Peyer's patch (tissue), 4 donors: Measurements from ENCODE around the gene SLC22A13.

Experiments used
- CTCF ChIP-seq, 6 experiments: fragments of 450-650 bp in 4 of 6; fragments of 200-600 bp in 2 of 6; sonication (generic) in 1 of 6; IDR thresholded peaks; one replicate each; pipeline ENCODE4 v1.5.1; 2017 to 2019; ENCODE audit warnings: antibody characterized with exemption in 6 of 6, mild to moderate bottlenecking in 3 of 6, moderate library complexity in 1 of 6
- POLR2A ChIP-seq, 2 donors: fragments of 450-650 bp; IDR thresholded peaks; one replicate each; pipeline ENCODE4 v1.5.1; 2017; ENCODE audit warnings: antibody characterized with exemption in 2 of 2, mild to moderate bottlenecking in 2 of 2, moderate library complexity in 2 of 2

GRCh38 chr3:38308456-38308855 lies 42.8 kb downstream of the SLC22A13 start:
- no peak for TF ChIP-seq CTCF (IDR thresholded peaks at IDR 0.05)
- TF ChIP-seq POLR2A (IDR thresholded peaks at IDR 0.05), result no peak
